Ascending aorta (tissue), 2 donors: Measurements from ENCODE around the gene XPNPEP1. TPM values are rescaled to one million over a fixed set of nuclear protein-coding genes. Genes with fewer than 3 reads are reported as not detected.
A peak's percentile ranks its signal among the peaks of the same experiment; 100 is the strongest.

Experiments
- DNase-seq, 2 donors: peaks; one replicate each; pipeline ENCODE4 v3.0.0-alpha.2; 2019; ENCODE audit warnings: low spot score in 2 of 2
- H3K27ac ChIP-seq, 2 donors: fragments of 200-600 bp; sonication (generic); one replicate each; pipeline ENCODE4 v1.5.1; 2016 to 2017; ENCODE audit warnings: mild to moderate bottlenecking in 1 of 2
- H3K27me3 ChIP-seq: fragments of 200-600 bp; sonication (generic); one replicate; pipeline ENCODE4 v1.5.1; 2017
- H3K36me3 ChIP-seq, 2 donors: fragments of 200-600 bp; sonication (generic); one replicate each; pipeline ENCODE4 v1.5.1; 2016
- H3K4me1 ChIP-seq, 2 donors: fragments of 200-600 bp; sonication (generic); one replicate each; pipeline ENCODE4 v1.5.1; 2016 to 2017; ENCODE audit warnings: mild to moderate bottlenecking in 1 of 2
- H3K4me3 ChIP-seq, 2 donors: fragments of 200-600 bp; sonication (generic); one replicate each; pipeline ENCODE4 v1.5.1; 2016 to 2017; ENCODE audit warnings: mild to moderate bottlenecking in 1 of 2
- H3K9me3 ChIP-seq, 2 donors: fragments of 200-600 bp; sonication (generic); one replicate each; pipeline ENCODE4 v1.5.1; 2016
- CTCF ChIP-seq, 3 experiments: fragments of 200-600 bp in 2 of 3; fragments of 450-650 bp in 1 of 3; sonication (generic) in 2 of 3; IDR thresholded peaks; one replicate each; pipeline ENCODE4 v1.5.1; 2016 to 2019; ENCODE audit warnings: antibody characterized with exemption in 3 of 3, mild to moderate bottlenecking in 1 of 3, moderate library complexity in 1 of 3
- intact Hi-C: fragments of 100-400 bp; cut with DNase I; formaldehyde crosslinking; loops from one replicate; pipeline ENCODE4 v1.15.1; 2023
- total RNA-seq: library from RNA; depleted of rRNA; stranded (reverse); fragments of >200 nt; gene quantifications from one replicate; pipeline ENCODE4 v1.1.0, GENCODE V29; 2016

Gene XPNPEP1
- total RNA-seq, 1 donor from 2014 or later, result 212 TPM

- no peak for TF ChIP-seq CTCF (IDR thresholded peaks at IDR 0.05)
- Histone ChIP-seq H3K36me3 (no peaks in the 10 kb centered on the region), H3K4me3 (no peak overlapping the region), H3K27ac (peak overlapping the region; percentile 62 to 69), H3K27me3 (no peaks in the 10 kb centered on the region), H3K9me3 (no peaks in the 10 kb centered on the region), H3K4me1 (peaks cover 0 to 26% of the 10 kb centered on the region in 2 donors)
- no peak for DNase-seq
- intact Hi-C loops, result no loop called here
These were observed 38.1 kb upstream of the XPNPEP1 start for GRCh38 chr10:109961174-109962001.

DNA sequence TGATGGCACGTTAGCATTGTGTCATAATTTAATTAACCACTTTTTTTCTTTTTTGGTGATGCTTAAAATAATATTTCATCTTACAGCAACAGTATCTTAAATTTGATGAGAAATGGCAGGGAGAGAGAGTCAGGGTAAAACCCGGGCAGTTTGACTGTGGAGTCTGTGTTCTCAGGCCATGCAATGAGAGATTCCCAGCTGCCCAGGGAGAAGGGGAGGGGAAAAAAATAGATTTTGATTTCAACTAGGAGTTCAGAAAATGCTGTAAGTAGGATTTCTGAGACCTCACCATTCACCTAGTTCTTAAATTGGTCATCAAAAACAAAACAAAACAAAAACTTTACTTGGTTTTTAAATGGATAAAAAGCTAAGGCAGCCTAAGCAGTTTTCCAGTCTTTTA lies 37.4 kb upstream of the XPNPEP1 start:
- DNase-seq, result no peak
- TF ChIP-seq CTCF (IDR thresholded peaks at IDR 0.05), result no peak
- intact Hi-C loops, result no loop called here
- H3K4me3 ChIP-seq, result no peak overlapping the region
- H3K36me3 ChIP-seq, result no peaks in the 10 kb centered on the region
- H3K27ac ChIP-seq, result peak overlapping the region; percentile 31 to 69
- H3K4me1 ChIP-seq, result peaks cover 0 to 20% of the 10 kb centered on the region in 2 donors
- no peaks in the 10 kb centered on the region for H3K9me3 ChIP-seq
- no peaks in the 10 kb centered on the region for H3K27me3 ChIP-seq

GRCh38 chr10:109959259-109960145 lies 36.2 kb upstream of the XPNPEP1 start:
- intact Hi-C loops, result loop anchor here (2.0 kb wide), 1 partner anchor 19 kb away; no protein-coding TSS in a partner anchor
- DNase-seq, result no peak
- Histone ChIP-seq H3K9me3 (no peaks in the 10 kb centered on the region), H3K4me3 (no peak overlapping the region), H3K27ac (no peak overlapping the region), H3K36me3 (no peaks in the 10 kb centered on the region), H3K4me1 (peaks cover 0 to 17% of the 10 kb centered on the region in 2 donors), H3K27me3 (no peaks in the 10 kb centered on the region)
- TF ChIP-seq CTCF (IDR thresholded peaks at IDR 0.05), result no peak

GRCh38 chr10:109958059-109958458 lies 34.7 kb upstream of the XPNPEP1 start:
- Histone ChIP-seq H3K27ac (no peak overlapping the region), H3K4me3 (no peak overlapping the region), H3K36me3 (no peaks in the 10 kb centered on the region), H3K4me1 (peaks cover 0 to 17% of the 10 kb centered on the region in 2 donors), H3K27me3 (no peaks in the 10 kb centered on the region), H3K9me3 (no peaks in the 10 kb centered on the region)
- TF ChIP-seq CTCF (IDR thresholded peaks at IDR 0.05), result no peak
- intact Hi-C loops, result loop anchor here (2.0 kb wide), 1 partner anchor 21 kb away; no protein-coding TSS in a partner anchor
- no peak for DNase-seq

DNA sequence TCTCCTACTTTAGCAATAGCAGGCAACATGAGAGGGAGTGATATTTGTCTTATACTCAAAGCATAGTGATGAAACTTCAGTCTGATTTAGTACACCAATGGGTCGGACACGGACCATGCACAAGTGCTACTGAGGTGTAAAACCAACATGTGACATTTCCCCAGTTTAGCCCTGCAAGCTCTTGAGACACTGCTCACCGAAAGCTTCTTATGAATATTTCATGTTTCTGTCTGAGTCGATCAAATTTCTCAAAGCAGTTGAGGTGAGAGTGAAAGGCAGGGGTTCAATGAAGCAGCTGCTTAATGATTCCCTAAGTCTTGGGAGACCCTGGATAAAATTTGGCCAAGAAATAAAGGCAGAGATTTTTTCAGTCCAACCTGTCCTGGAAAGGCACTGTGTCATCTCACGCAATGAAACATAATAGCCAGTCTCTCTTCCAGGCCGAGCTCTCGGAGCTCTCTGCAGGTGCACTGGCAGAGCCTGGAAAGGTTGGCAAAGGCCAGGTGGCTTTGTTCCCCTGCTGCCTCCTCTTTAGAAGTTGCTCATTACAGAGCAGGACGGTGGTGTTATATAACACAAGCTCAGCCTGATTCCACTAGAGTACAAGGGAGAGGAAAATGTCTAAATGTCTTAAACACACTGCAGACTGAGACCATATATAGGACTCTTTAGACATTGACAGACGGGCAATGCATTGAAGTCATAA lies 33.9 kb upstream of the XPNPEP1 start:
- TF ChIP-seq CTCF (IDR thresholded peaks at IDR 0.05), result no peak
- intact Hi-C loops, result no loop called here
- peaks cover 0 to 13% of the 10 kb centered on the region in 2 donors for H3K4me1 ChIP-seq
- H3K27me3 ChIP-seq, result no peaks in the 10 kb centered on the region
- H3K27ac ChIP-seq, result no peak overlapping the region
- H3K36me3 ChIP-seq, result no peaks in the 10 kb centered on the region
- no peak overlapping the region for H3K4me3 ChIP-seq
- no peak for DNase-seq
- no peaks in the 10 kb centered on the region for H3K9me3 ChIP-seq
